Measurements from ENCODE around the gene TRAPPC10.
"Not testable (repeated sequence)": the region's sequence is repeated elsewhere in the genome, so short reads cannot be mapped to it uniquely, and the experiment has no call there.

DNA sequence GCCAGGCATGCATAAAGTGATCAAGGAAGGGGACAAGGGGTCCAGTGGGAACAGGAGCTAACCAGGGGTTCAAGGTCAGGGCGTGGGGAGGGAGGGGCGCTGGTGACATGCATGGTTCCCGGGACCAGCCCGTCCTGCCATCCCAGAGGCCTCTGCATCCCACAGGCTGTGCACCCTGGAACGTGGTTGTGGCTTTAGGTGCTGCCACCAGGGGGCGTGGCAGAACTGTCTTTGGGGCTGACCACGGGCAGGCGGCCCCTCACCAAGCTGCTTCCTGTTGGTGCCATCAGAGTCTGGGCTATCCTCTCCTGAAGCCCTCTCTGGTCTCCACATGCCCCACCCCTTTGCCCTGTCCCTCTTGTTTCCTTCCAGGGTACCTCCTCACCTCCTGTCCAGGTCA, 135.0 kb downstream of the TRAPPC10 start:
- TF ChIP-seq, protein P1, sequence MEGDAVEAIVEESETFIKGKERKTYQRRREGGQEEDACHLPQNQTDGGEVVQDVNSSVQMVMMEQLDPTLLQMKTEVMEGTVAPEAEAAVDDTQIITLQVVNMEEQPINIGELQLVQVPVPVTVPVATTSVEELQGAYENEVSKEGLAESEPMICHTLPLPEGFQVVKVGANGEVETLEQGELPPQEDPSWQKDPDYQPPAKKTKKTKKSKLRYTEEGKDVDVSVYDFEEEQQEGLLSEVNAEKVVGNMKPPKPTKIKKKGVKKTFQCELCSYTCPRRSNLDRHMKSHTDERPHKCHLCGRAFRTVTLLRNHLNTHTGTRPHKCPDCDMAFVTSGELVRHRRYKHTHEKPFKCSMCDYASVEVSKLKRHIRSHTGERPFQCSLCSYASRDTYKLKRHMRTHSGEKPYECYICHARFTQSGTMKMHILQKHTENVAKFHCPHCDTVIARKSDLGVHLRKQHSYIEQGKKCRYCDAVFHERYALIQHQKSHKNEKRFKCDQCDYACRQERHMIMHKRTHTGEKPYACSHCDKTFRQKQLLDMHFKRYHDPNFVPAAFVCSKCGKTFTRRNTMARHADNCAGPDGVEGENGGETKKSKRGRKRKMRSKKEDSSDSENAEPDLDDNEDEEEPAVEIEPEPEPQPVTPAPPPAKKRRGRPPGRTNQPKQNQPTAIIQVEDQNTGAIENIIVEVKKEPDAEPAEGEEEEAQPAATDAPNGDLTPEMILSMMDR (IDR thresholded peaks at IDR 0.05): not testable (repeated sequence)
- not testable (repeated sequence) for TF ChIP-seq POLR2A (IDR thresholded peaks at IDR 0.05)
